Measurements from ENCODE around the gene GDF15. TPM values are rescaled to one million over a fixed set of nuclear protein-coding genes. Genes with fewer than 3 reads are reported as not detected.
"Not testable (repeated sequence)": the region's sequence is repeated elsewhere in the genome, so short reads cannot be mapped to it uniquely, and the experiment has no call there.

GDF15 gene
- total RNA-seq, 1 experiment from 2014 or later: 425 TPM

DNA sequence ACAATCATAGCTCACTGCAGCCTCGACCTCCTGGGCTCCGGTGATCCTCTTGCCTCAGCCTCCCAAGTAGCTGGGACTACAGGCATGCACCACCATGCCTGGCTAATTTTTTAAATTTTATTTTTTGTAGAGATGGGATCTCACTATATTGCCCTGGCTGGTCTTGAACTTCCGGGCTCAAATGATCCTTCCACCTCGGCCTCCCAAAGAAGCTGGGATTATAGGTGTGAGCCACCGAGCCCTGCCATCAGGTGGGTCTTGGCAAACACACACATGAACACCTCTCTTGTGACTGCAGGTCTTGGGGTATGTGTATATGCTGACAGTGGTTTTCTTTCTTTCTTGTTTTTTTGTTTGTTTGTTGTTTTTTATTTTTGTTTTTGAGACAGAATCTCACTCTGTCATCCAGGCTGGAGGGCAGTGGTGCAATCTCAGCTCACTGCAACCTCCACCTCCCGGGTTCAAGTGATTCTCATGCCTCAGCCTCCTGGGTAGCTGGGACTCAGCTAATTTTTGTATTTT is 37.1 kb upstream of the GDF15 start:
- CTCF ChIA-PET: interaction anchor here (0.6 to 2.0 kb wide), 11 partner anchors 9 to 73 kb away, joined by 3 to 18 read pairs (median 3); partner anchors contain the start of genes GDF15 and SSBP4
- ATAC-seq: not testable (repeated sequence)
- POLR2A ChIA-PET: interaction anchor here (0.8 to 1.9 kb wide), 5 partner anchors 31 to 69 kb away, joined by 3 to 13 read pairs (median 3); partner anchors contain the start of gene GDF15

GRCh38 chr19:18349524-18350128 is 36.3 kb upstream of the GDF15 start:
- ChIA-PET CTCF (interaction anchor here (0.6 to 2.0 kb wide), 14 partner anchors 9 to 90 kb away, joined by 3 to 18 read pairs (median 3); partner anchors contain the start of genes GDF15 and SSBP4), POLR2A (interaction anchor here (0.6 to 1.9 kb wide), 8 partner anchors 23 to 70 kb away, joined by 3 to 13 read pairs (median 3); partner anchors contain the start of gene GDF15), RAD21 (ENCODE audit: low non-redundant PET in 1 of 2, low total read pairs in 2 of 2, uncharacterized antibody in 2 of 2, unreplicated experiment in 2 of 2) (interaction anchor here in 1 of 2 experiments (1.7 kb wide), 1 partner anchor 61 kb away, joined by 4 read pairs; no protein-coding TSS in a partner anchor)
- H3K36me3 ChIP-seq (ENCODE audit: control insufficient read depth in 1 of 2, insufficient read depth in 2 of 2, low read length in 2 of 2): no peaks in the 10 kb centered on the region
- H2AFZ ChIP-seq (ENCODE audit: low read depth, low read length, poor library complexity, severe bottlenecking): no peak overlapping the region
- no peaks in the 10 kb centered on the region for H4K20me1 ChIP-seq (ENCODE audit: insufficient read depth)
- H3K4me2 ChIP-seq (ENCODE audit: low read length): no peak overlapping the region; the same call in 1 of the 2 replicates
- peaks cover 28 to 37% of the 10 kb centered on the region in 2 experiments for H3K4me1 ChIP-seq (ENCODE audit: control insufficient read depth in 1 of 2, insufficient read depth in 2 of 2, low read length in 2 of 2)
- H3K9me3 ChIP-seq (ENCODE audit: control insufficient read depth in 1 of 2, insufficient read depth in 1 of 2, low read depth in 1 of 2, low read length in 2 of 2): no peaks in the 10 kb centered on the region
- BruUV-seq (replicated peaks): no TSS peak
- no peaks in the 10 kb centered on the region for H3K79me2 ChIP-seq (ENCODE audit: insufficient read depth, low read length)
- DNase-seq (ENCODE audit: low read depth, low spot score) (no peak), ATAC-seq (peak; percentile 83)
- TF ChIP-seq MAX (IDR thresholded peaks at IDR 0.05): no peak
- no peak for TF ChIP-seq EGR1 (IDR thresholded peaks at IDR 0.05; ENCODE audit: low read depth)
- no peak for TF ChIP-seq SIN3A (IDR thresholded peaks at IDR 0.05; ENCODE audit: low read depth)
- TF ChIP-seq RAD21 (IDR thresholded peaks at IDR 0.05; ENCODE audit: low read depth): peak; percentile 95
- no peak for TF ChIP-seq CBX3 (IDR thresholded peaks at IDR 0.05; ENCODE audit: low read depth)
- no peak for TF ChIP-seq POLR2A (IDR thresholded peaks at IDR 0.05; ENCODE audit: borderline replicate concordance, extremely low read depth, insufficient read depth, insufficient read length)
- no peak for TF ChIP-seq SP1 (IDR thresholded peaks at IDR 0.05; ENCODE audit: low read depth)
- TF ChIP-seq CTCF (IDR thresholded peaks at IDR 0.05 in 2 of 3, conservative IDR thresholded peaks at IDR 0.05 in 1 of 3; ENCODE audit: borderline replicate concordance in 1 of 3, insufficient read depth in 1 of 3, low read depth in 2 of 3, low read length in 2 of 3): peak; percentile 86 to 93 (median 89); a peak in 5 of 6 replicates
- TF ChIP-seq JUND (IDR thresholded peaks at IDR 0.05): no peak
- H3K4me3 ChIP-seq (replicated peaks in 1 of 2; ENCODE audit: low read depth in 1 of 2, low read length in 2 of 2): no peak overlapping the region
- no peak overlapping the region for H3K9ac ChIP-seq (ENCODE audit: low read length)
- no peaks in the 10 kb centered on the region for H3K27me3 ChIP-seq (ENCODE audit: insufficient read depth, low read length)
- H3K9me2 ChIP-seq (ENCODE audit: insufficient read depth): no peaks in the 10 kb centered on the region
- intact Hi-C loops (cut with micrococcal nuclease): loop anchor here (1.0 to 2.0 kb wide), 2 partner anchors 37 to 61 kb away; partner anchors contain the start of gene GDF15
- H3K27ac ChIP-seq (ENCODE audit: low read depth, low read length): no peak overlapping the region

More for the DNA sequence above, 37.1 kb upstream of the GDF15 start:
- H2AFZ ChIP-seq (ENCODE audit: low read depth, low read length, poor library complexity, severe bottlenecking); DNase-seq (ENCODE audit: low read depth, low spot score); H4K20me1 ChIP-seq (ENCODE audit: insufficient read depth); H3K36me3 ChIP-seq (ENCODE audit: control insufficient read depth in 1 of 2, insufficient read depth in 2 of 2, low read length in 2 of 2); H3K9ac ChIP-seq (ENCODE audit: low read length); H3K27me3 ChIP-seq (ENCODE audit: insufficient read depth, low read length); H3K27ac ChIP-seq (ENCODE audit: low read depth, low read length); H3K79me2 ChIP-seq (ENCODE audit: insufficient read depth, low read length); BruUV-seq (replicated peaks); H3K9me2 ChIP-seq (ENCODE audit: insufficient read depth); H3K4me2 ChIP-seq (ENCODE audit: low read length); H3K9me3 ChIP-seq (ENCODE audit: control insufficient read depth in 1 of 2, insufficient read depth in 1 of 2, low read depth in 1 of 2, low read length in 2 of 2); H3K4me3 ChIP-seq (replicated peaks in 1 of 2; ENCODE audit: low read depth in 1 of 2, low read length in 2 of 2): not testable (repeated sequence)
- RAD21 ChIA-PET (ENCODE audit: low non-redundant PET in 1 of 2, low total read pairs in 2 of 2, uncharacterized antibody in 2 of 2, unreplicated experiment in 2 of 2): interaction anchor here in 1 of 2 experiments (1.7 kb wide), 1 partner anchor 62 kb away, joined by 4 read pairs; no protein-coding TSS in a partner anchor
- intact Hi-C loops (cut with micrococcal nuclease): loop anchor here (1.0 to 2.0 kb wide), 2 partner anchors 38 to 61 kb away; partner anchors contain the start of gene GDF15
- H3K4me1 ChIP-seq (ENCODE audit: control insufficient read depth in 1 of 2, insufficient read depth in 2 of 2, low read length in 2 of 2): peaks cover 28 to 37% of the 10 kb centered on the region in 2 experiments

Measured in HCT116 (cell line).